ENCODE data around the gene BRD3.
"Not testable (repeated sequence)": the region's sequence is repeated elsewhere in the genome, so short reads cannot be mapped to it uniquely, and the experiment has no call there.

The BRD3 gene

GRCh38 chr9:134067904-134068743 is at the start of gene BRD3:
Gene BRD3, minus strand, starts transcription at chr9:134068026. Its CDS starts 14,549 bp downstream, at chr9:134053477.
- peak; percentile 45 to 68 (median 58) for DNase-seq (ENCODE audit: low read depth in 3 of 3, low spot score in 1 of 3)

- no peak for DNase-seq (ENCODE audit: low read depth in 3 of 3, low spot score in 1 of 3)
These were observed 44.7 kb upstream of the BRD3 start for GRCh38 chr9:134112561-134112960.

GRCh38 chr9:134111064-134111463 is 43.2 kb upstream of the BRD3 start:
- no peak for DNase-seq (ENCODE audit: low read depth in 3 of 3, low spot score in 1 of 3)

GRCh38 chr9:134103391-134103998 is 35.7 kb upstream of the BRD3 start:
- no peak for DNase-seq (ENCODE audit: low read depth in 3 of 3, low spot score in 1 of 3)

- DNase-seq (ENCODE audit: low read depth in 3 of 3, low spot score in 1 of 3) = no peak
These were observed 33.9 kb upstream of the BRD3 start for GRCh38 chr9:134101623-134102149.

GRCh38 chr9:134101133-134101532 is 33.3 kb upstream of the BRD3 start:
- DNase-seq (ENCODE audit: low read depth in 3 of 3, low spot score in 1 of 3) = not testable (repeated sequence)

GRCh38 chr9:134100040-134100439 is 32.2 kb upstream of the BRD3 start:
- no peak for DNase-seq (ENCODE audit: low read depth in 3 of 3, low spot score in 1 of 3)

- DNase-seq (ENCODE audit: low read depth in 3 of 3, low spot score in 1 of 3) = peak; percentile 5 to 32 (median 15)
These were observed 31.4 kb upstream of the BRD3 start for GRCh38 chr9:134099123-134099761.

- no peak for DNase-seq (ENCODE audit: low read depth in 3 of 3, low spot score in 1 of 3)
These were observed 22.1 kb upstream of the BRD3 start for GRCh38 chr9:134089972-134090371.

- DNase-seq (ENCODE audit: low read depth in 3 of 3, low spot score in 1 of 3) = no peak
These were observed 20.4 kb upstream of the BRD3 start for GRCh38 chr9:134088063-134088725.

- DNase-seq (ENCODE audit: low read depth in 3 of 3, low spot score in 1 of 3) = no peak
These were observed 17.8 kb upstream of the BRD3 start for GRCh38 chr9:134085674-134086073.

- no peak for DNase-seq (ENCODE audit: low read depth in 3 of 3, low spot score in 1 of 3)
These were observed 15.6 kb upstream of the BRD3 start for GRCh38 chr9:134083451-134083850.

- DNase-seq (ENCODE audit: low read depth in 3 of 3, low spot score in 1 of 3) = no peak
These were observed 8.8 kb upstream of the BRD3 start for GRCh38 chr9:134076644-134077043.

- DNase-seq (ENCODE audit: low read depth in 3 of 3, low spot score in 1 of 3) = not testable (repeated sequence)
These were observed 7.9 kb upstream of the BRD3 start for GRCh38 chr9:134075689-134076088.

GRCh38 chr9:134073500-134073899 is 5.7 kb upstream of the BRD3 start:
- no peak for DNase-seq (ENCODE audit: low read depth in 3 of 3, low spot score in 1 of 3)

- not testable (repeated sequence) for DNase-seq (ENCODE audit: low read depth in 3 of 3, low spot score in 1 of 3)
These were observed 4.9 kb upstream of the BRD3 start for GRCh38 chr9:134072683-134073082.

- DNase-seq (ENCODE audit: low read depth in 3 of 3, low spot score in 1 of 3) = no peak
These were observed 3.3 kb upstream of the BRD3 start for GRCh38 chr9:134071149-134071548.

GRCh38 chr9:134069480-134070399 is 1.9 kb upstream of the BRD3 start:
- DNase-seq (ENCODE audit: low read depth in 3 of 3, low spot score in 1 of 3) = no peak

- DNase-seq (ENCODE audit: low read depth in 3 of 3, low spot score in 1 of 3) = no peak
These were observed 1.1 kb upstream of the BRD3 start for GRCh38 chr9:134068744-134069479.

Measured in stimulated activated CD4-positive, alpha-beta T cell treated with anti-CD3 and anti-CD28 coated beads, TNF-alpha, amount 100 ng/mL, for 1 hour (primary cell).